DMS79 (cell line): ENCODE measurements around the gene CDKN1A.
"Not testable (repeated sequence)": the region's sequence is repeated elsewhere in the genome, so short reads cannot be mapped to it uniquely, and the experiment has no call there.

Experiments
- DNase-seq: peaks from one replicate; lab custom pipeline; 2025; lab: John Stamatoyannopoulos, UW

Gene CDKN1A

DNA sequence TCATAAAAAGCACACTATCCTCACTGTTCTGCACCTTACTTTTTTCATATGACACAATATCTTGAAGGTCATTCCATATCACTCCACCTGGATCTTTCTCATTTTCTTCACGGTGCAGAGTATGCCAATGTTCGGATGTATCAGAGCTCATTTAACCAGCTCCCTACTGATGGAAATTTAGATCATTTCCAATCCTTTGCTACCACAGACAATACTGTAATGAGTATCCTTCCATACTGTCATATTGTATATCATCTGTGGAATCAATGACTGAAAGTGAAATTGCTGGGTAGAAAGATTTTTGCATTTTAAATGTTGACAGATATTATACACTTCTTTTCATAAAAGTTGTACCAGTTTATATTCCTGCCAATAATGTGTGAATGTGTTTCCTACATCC, 16.9 kb downstream of the CDKN1A start:
- DNase-seq, result no peak

DNA sequence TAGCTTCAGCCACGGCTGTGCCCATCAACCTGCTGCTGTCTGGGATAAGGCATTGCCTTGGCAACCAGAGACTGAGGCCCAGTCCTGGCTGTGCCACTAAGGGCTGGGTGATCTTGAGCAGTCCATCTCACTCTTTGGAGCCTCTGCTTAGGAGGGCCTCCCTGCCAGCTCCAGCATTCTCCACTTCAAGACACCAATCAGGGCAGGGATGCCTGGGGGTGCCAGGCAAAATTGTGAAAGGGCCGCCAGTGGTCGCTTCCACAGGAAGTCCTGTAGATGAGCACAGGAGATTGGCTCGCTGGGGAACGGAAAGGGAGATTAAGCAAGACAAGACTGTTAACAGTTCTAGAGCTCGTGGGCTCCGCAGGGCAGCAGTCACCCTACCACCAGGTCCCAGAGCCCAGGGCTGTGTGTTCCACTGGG, 19.0 kb downstream of the CDKN1A start, which contains the start of gene RAB44:
RAB44 (plus strand) TSS at position 346 of the 423 bp plus-strand sequence. CDS start 6,410 bp downstream, outside the sequence.
- DNase-seq, result no peak

DNA sequence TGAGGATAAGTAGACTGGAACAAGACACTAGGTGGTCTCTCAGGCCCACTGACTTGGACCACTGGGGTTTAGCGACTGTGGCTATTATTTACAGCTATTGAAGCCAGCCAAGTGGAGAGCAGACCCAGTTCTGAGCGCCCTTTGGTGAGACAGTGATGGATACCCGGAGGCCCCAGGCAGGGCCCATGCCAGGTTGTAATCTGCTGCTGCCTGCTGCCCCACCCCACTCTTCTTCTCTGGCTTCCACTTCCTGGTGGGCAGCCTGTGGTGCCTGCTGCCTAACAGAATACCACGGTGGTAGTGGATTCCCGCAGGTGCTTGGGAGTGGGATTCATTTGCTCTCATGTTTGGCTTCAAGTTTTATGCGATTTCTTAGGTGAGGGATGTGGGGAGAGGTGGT, 19.7 kb downstream of the CDKN1A start:
- DNase-seq, result no peak

DNA sequence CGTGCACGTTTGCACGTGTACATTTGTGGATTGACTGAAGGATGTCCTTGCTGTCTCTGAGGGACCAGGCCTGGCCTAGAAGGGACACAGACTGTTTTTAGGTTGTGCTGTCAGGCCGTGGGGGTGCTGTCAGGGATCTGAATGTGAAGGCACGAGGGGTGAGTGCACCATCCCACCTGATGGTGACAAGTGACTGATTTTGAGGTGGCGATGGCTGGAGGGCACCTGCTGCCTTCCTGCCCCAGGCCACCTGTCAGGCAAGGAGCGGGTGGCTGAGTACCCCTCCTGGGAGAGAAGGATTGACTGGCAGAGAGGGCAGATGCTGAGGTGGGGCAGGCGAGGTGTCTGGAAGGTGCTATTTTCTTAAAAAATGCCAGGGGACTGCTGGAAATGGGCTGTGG, 20.4 kb downstream of the CDKN1A start:
- DNase-seq, result no peak

GRCh38 chr6:36699348-36699747, 20.8 kb downstream of the CDKN1A start:
- DNase-seq, result no peak

GRCh38 chr6:36700071-36700812, 21.7 kb downstream of the CDKN1A start:
- no peak for DNase-seq

DNA sequence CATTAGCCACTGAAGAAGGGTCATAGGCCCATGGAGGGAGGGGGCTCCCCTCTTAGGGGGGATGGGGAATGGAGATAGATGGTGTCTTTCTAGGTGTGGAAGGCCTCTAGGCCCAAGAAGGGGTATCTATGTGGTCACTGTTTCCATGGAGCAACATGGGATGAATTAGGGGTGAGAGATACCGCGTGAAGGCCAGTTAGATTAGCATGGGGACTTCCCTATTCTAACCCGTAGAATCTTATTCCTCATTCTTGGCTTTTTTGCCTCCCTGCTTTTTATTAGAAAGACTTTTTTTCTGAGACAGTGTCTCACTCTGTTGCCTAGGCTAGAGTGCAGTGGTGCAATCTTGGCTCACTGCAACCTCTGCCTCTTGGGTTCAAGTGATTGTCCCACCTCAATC, 22.3 kb downstream of the CDKN1A start:
- no peak for DNase-seq

GRCh38 chr6:36701401-36701991, 23.0 kb downstream of the CDKN1A start:
- no peak for DNase-seq

DNA sequence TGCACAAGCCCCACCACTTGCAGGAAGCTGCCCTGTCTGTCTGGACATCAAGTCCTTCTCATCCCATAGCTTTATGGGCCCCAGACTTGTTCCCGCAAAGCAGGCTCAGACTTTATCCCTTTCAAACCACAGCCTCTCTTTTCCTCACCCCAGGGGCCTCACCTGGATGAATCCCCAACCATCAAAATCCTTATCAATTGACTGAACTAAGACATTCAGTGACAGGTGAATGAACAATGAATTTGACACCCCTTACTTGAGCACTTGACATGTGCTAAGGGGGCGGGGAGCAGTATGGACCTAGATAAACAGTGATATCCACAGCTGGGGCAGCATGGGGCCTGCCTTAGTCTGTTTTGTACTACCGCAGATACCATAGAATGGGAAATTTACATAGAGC, 24.1 kb downstream of the CDKN1A start:
- DNase-seq, result no peak

- DNase-seq, result no peak
These were observed 24.6 kb downstream of the CDKN1A start for GRCh38 chr6:36703081-36703606.

- DNase-seq, result no peak
These were observed 25.5 kb downstream of the CDKN1A start for GRCh38 chr6:36703982-36704381.

GRCh38 chr6:36704961-36705577, 26.6 kb downstream of the CDKN1A start:
- not testable (repeated sequence) for DNase-seq

DNA sequence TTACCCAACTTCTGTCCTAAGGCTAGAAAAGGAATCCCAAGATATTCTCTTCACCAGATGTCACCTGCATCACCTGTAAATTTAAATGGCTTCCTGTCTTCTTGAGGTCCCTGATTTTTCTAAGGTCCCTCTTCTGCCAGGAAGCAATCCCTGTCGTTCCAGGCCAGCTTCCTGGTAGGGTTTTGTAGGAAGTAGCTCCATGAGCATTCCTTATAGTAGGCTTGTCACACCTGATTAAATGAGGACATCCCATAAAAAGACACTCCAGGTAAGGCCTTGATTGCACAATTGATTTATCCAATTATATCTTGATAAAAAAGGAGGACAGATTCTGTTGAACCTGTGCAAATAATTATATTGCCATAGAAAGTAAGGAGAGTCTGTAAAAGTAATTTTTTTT, 27.8 kb downstream of the CDKN1A start:
- no peak for DNase-seq

DNA sequence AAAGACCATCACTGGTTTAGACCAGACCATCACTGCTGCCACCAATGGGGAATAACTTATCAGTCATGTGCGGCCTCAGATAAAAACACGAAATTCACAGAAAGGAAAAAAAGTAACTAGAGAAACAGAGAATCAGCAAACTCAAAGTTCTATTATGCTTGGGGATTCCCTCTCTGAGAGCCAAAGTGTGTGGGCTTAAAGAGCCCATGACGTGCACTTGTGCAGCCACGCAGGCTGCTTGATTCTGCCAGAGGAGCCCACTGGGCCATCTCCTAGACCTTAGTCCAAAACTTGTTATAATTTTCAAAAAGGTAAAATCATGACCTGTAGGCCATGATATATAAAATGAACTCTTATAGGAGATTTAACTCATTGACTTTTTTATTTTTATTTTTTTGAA, 34.3 kb downstream of the CDKN1A start:
- no peak for DNase-seq

DNA sequence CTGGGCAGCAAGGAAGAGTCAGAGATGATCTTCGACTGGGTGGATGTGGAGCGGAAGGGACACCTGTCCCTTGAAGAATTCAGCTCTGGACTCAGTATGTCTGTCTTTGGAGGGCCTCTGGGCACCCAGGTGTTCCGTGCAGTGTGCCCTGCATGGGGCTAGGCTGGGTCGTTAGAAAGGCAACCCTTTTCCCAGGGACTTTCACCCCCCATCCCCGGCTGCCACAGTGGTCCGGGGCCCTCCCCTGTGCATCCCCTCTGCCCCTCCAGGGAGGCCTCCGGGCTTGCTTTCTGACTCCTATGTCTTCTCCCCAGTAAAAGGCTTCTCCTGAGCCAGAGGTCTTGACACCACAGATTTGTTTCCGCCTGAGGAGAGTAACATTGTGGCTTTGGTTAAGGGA, 35.3 kb downstream of the CDKN1A start:
- no peak for DNase-seq

DNA sequence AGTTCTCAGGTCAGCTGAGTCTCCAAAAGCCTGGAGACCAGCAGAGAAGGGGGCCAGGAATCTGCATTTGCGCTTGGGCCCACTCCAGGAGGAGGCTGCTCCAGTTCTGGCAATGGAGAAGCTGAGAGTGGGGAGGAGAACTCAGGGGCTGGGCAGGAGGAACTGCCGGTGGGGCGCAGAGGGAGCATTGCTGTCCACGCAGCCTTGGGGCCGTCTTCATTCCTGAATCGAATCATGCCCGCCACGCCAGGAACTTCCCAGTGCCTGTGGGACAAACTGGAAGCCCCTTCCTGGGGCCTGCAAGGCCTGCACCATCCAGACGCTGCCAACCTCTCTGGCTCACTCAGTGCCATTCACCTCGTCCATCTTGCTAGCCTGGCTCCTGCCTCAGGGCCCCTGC, 36.0 kb downstream of the CDKN1A start:
- DNase-seq, result no peak

GRCh38 chr6:36715469-36715868, 37.0 kb downstream of the CDKN1A start:
- DNase-seq, result no peak

- DNase-seq, result no peak
These were observed 38.1 kb downstream of the CDKN1A start for GRCh38 chr6:36716476-36717093.

- no peak for DNase-seq
These were observed 38.8 kb downstream of the CDKN1A start for GRCh38 chr6:36717231-36717825.

- no peak for DNase-seq
These were observed 39.5 kb downstream of the CDKN1A start for GRCh38 chr6:36717871-36718540.

DNA sequence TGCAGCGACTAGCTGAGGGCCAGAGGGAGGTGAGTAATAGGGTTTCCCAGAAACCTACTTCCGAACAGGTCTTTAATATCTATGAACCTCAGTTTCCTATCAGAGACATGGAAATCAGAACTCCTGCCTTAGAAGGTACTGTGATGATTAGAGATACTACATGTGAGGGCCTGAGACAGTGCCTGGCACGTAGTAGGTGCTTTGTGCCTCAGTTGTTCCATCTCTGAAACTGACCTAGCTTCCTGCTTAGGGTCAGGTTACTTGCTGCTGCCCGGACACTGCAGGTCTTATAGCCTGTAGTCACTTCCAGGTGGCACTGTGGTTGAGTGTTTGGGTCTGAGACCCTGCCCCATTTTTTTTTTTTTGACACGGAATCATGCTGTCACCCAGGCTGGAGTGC, 40.0 kb downstream of the CDKN1A start:
- no peak for DNase-seq

- no peak for DNase-seq
These were observed 40.6 kb downstream of the CDKN1A start for GRCh38 chr6:36719126-36719525.
